Activated CD4-positive, CD25-positive, alpha-beta regulatory T cell treated with anti-CD3 and anti-CD28 coated beads, Interleukin-2, amount 50 U/mL, for 24 hours (primary cell): Measurements from ENCODE around the gene TSPAN1.
A peak's percentile ranks its signal among the peaks of the same experiment; 100 is the strongest.
"Not testable (repeated sequence)": the region's sequence is repeated elsewhere in the genome, so short reads cannot be mapped to it uniquely, and the experiment has no call there.

Source experiments
- ATAC-seq, 2 donors: fragments of 150-1000 bp; cut with Tn5 transposase; one replicate each; pipeline ENCODE4 v1.10.0; 2021; ENCODE audit warnings: mild to moderate bottlenecking in 1 of 2, moderate library complexity in 1 of 2

TSPAN1 gene

GRCh38 chr1:46220808-46221207, 45.9 kb downstream of the TSPAN1 start:
- ATAC-seq = no peak

- ATAC-seq = no peak
These were observed 46.9 kb downstream of the TSPAN1 start for GRCh38 chr1:46221749-46222148.

DNA sequence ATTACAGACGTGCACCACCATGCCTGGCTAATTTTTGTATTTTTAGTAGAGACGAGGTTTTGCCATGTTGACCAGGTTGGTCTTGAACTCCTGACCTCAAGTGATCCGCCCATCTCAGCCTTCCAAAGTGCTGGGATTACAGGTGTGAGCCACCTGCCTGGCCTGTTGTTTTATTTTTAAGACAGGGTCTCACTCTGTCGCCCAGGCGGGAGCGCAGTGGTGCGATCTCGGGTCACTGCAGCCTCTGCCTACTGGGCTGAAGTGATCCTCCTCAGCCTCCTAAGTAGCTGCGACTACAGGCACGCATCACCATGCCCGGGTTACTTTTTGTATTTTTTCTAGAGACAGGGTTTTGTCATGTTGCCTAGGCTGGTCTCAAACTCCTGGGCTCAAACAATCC, 48.2 kb downstream of the TSPAN1 start:
- ATAC-seq = not testable (repeated sequence)

- ATAC-seq = peak; percentile 91 to 94
These were observed 48.6 kb downstream of the TSPAN1 start for GRCh38 chr1:46223472-46223943.

GRCh38 chr1:46224966-46225365, 50.1 kb downstream of the TSPAN1 start:
- no peak for ATAC-seq

GRCh38 chr1:46231231-46231630, 56.3 kb downstream of the TSPAN1 start:
- not testable (repeated sequence) for ATAC-seq
